ENCODE results near the gene EXOC6B.

The EXOC6B gene

GRCh38 chr2:72208225-72208624 lies 617.6 kb downstream of the EXOC6B start:
- FAIRE-seq = no peak
- TF ChIP-seq SPI1 (IDR thresholded peaks at IDR 0.05; ENCODE audit: low read depth, low read length) (no peak), TAF1 (IDR thresholded peaks at IDR 0.05; ENCODE audit: low read depth, low read length) (no peak), POU2F2 (IDR thresholded peaks at IDR 0.05; ENCODE audit: low read depth, low read length) (no peak), POLR2A (IDR thresholded peaks at IDR 0.05; ENCODE audit: low read depth, low read length) (no peak), POLR2AphosphoS5 (IDR thresholded peaks at IDR 0.05; ENCODE audit: low read depth, low read length) (no peak), PAX5 (IDR thresholded peaks at IDR 0.05; ENCODE audit: insufficient read depth, low read length, severe bottlenecking) (no peak)
- no peak for DNase-seq (ENCODE audit: insufficient read length, low spot score)

DNA sequence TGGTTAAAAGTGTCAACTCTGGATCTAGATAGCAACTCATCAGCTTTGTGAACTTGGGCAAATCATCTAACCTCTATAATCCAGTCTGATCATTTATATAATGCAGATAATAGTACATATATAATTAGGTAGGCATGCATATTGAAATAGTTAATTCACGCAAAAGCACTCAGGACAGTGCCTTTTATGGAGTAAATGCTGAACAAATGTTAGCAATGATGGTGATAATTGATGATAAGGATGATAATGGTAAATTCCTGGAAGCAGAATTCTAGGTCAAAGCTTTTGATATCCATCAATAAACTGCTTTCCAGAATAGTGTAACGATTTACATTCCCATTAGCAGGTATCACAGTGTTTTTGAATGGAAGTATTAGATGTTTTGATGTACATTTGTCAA lies 618.5 kb downstream of the EXOC6B start:
- DNase-seq (ENCODE audit: insufficient read length, low spot score) (no peak), FAIRE-seq (no peak)
- TF ChIP-seq POU2F2 (IDR thresholded peaks at IDR 0.05; ENCODE audit: low read depth, low read length) = no peak
- TF ChIP-seq POLR2A (IDR thresholded peaks at IDR 0.05; ENCODE audit: low read depth, low read length) = no peak
- no peak for TF ChIP-seq SPI1 (IDR thresholded peaks at IDR 0.05; ENCODE audit: low read depth, low read length)
- TF ChIP-seq TAF1 (IDR thresholded peaks at IDR 0.05; ENCODE audit: low read depth, low read length) = no peak
- no peak for TF ChIP-seq PAX5 (IDR thresholded peaks at IDR 0.05; ENCODE audit: insufficient read depth, low read length, severe bottlenecking)
- TF ChIP-seq POLR2AphosphoS5 (IDR thresholded peaks at IDR 0.05; ENCODE audit: low read depth, low read length) = no peak

DNA sequence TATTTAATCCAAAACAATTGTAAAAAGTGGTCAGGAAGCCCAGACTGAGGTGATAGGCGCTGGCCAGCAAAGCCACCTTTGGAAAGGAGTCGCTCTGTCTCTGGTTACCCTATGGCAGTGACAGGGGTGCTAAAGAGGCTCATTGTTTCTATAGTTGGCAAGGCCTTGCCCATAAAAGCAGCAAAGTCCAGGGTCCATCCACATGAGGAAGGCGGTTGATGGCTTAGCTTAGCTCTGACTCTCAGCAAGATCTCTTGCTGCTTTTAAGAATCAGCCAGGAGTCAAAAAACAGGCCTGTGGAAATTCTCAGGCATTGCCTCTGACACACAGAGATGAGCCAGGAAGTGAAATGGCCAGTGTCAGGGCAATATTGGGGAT lies 620.3 kb downstream of the EXOC6B start:
- FAIRE-seq = no peak
- no peak for DNase-seq (ENCODE audit: insufficient read length, low spot score)
- TF ChIP-seq POLR2A (IDR thresholded peaks at IDR 0.05; ENCODE audit: low read depth, low read length) (no peak), TAF1 (IDR thresholded peaks at IDR 0.05; ENCODE audit: low read depth, low read length) (no peak), POLR2AphosphoS5 (IDR thresholded peaks at IDR 0.05; ENCODE audit: low read depth, low read length) (no peak), POU2F2 (IDR thresholded peaks at IDR 0.05; ENCODE audit: low read depth, low read length) (no peak), SPI1 (IDR thresholded peaks at IDR 0.05; ENCODE audit: low read depth, low read length) (no peak), PAX5 (IDR thresholded peaks at IDR 0.05; ENCODE audit: insufficient read depth, low read length, severe bottlenecking) (no peak)

- TF ChIP-seq POLR2A (IDR thresholded peaks at IDR 0.05; ENCODE audit: low read depth, low read length) (no peak), SPI1 (IDR thresholded peaks at IDR 0.05; ENCODE audit: low read depth, low read length) (no peak), POLR2AphosphoS5 (IDR thresholded peaks at IDR 0.05; ENCODE audit: low read depth, low read length) (no peak), PAX5 (IDR thresholded peaks at IDR 0.05; ENCODE audit: insufficient read depth, low read length, severe bottlenecking) (no peak), TAF1 (IDR thresholded peaks at IDR 0.05; ENCODE audit: low read depth, low read length) (no peak), POU2F2 (IDR thresholded peaks at IDR 0.05; ENCODE audit: low read depth, low read length) (no peak)
- FAIRE-seq (no peak), DNase-seq (ENCODE audit: insufficient read length, low spot score) (no peak)
These were observed 620.9 kb downstream of the EXOC6B start for GRCh38 chr2:72204786-72205503.

DNA sequence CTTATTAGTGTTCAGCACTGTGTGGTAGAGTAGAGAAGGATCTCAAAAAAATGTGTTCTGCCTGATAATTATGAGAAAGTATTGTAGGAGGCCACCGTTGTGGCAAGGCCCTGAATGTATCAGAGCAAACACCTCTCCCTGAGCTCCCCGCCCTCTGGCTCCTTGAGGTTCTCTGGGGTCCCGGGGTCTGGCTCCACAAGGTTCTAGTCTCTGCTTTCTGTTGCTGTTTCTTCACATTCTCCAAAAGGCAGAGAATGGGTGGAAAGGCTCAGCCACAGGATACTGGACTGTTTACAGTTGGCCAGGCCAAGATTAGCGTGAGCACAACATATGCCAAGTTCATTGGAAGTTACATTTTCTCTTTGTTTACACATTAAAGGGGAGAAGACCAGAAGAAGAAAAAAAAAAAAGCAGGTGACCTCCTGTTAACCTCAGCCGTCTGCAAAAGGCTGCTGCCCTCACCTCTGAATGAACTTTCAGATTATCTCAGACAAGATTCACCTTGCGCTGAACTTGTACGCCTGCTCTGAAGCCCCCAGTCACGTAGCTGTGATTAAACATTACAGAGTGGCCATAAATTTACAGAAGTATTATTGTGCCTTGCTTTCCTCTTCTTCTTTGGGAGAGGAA lies 621.6 kb downstream of the EXOC6B start:
- DNase-seq (ENCODE audit: insufficient read length, low spot score) (no peak), FAIRE-seq (no peak)
- TF ChIP-seq SPI1 (IDR thresholded peaks at IDR 0.05; ENCODE audit: low read depth, low read length) (no peak), POLR2A (IDR thresholded peaks at IDR 0.05; ENCODE audit: low read depth, low read length) (no peak), POLR2AphosphoS5 (IDR thresholded peaks at IDR 0.05; ENCODE audit: low read depth, low read length) (no peak), TAF1 (IDR thresholded peaks at IDR 0.05; ENCODE audit: low read depth, low read length) (no peak), POU2F2 (IDR thresholded peaks at IDR 0.05; ENCODE audit: low read depth, low read length) (no peak), PAX5 (IDR thresholded peaks at IDR 0.05; ENCODE audit: insufficient read depth, low read length, severe bottlenecking) (no peak)

DNA sequence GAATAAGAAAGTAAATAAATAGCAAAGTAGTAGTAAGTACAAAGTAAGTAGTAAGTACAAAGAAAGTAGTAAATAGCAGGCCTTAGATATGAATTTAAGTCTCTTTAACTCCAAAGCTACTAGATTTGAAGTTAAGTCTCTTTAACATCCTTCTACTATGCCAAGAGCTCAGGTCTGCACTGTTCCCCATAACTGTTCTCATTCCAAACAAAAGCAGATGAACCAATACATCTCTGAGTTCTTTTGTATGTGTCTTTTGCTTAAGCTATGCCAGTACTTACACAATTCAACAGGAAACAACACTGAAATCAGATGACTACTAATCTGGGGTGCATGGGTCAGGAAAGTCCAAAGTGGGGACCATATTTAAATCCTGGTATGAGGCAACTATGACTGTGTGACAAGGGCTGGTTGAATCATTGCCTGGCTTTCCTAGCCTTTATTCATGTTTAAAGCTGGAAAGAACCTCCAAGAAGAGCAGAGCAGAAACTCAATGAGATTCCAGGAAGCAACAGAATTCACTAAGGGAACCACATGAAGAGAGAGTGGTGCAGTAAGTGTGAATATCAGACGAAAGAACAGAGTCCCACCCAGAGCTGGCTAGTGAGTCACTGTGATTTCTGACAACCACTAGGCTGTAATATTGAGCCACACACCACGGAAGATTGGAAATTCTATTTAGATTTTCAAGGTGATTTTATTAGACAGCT lies 627.1 kb downstream of the EXOC6B start:
- FAIRE-seq (no peak), DNase-seq (ENCODE audit: insufficient read length, low spot score) (no peak)
- TF ChIP-seq POU2F2 (IDR thresholded peaks at IDR 0.05; ENCODE audit: low read depth, low read length) = no peak
- no peak for TF ChIP-seq PAX5 (IDR thresholded peaks at IDR 0.05; ENCODE audit: insufficient read depth, low read length, severe bottlenecking)
- TF ChIP-seq POLR2A (IDR thresholded peaks at IDR 0.05; ENCODE audit: low read depth, low read length) = no peak
- TF ChIP-seq POLR2AphosphoS5 (IDR thresholded peaks at IDR 0.05; ENCODE audit: low read depth, low read length) = no peak
- no peak for TF ChIP-seq TAF1 (IDR thresholded peaks at IDR 0.05; ENCODE audit: low read depth, low read length)
- TF ChIP-seq SPI1 (IDR thresholded peaks at IDR 0.05; ENCODE audit: low read depth, low read length) = no peak

GRCh38 chr2:72193723-72194122 lies 632.1 kb downstream of the EXOC6B start:
- no peak for DNase-seq (ENCODE audit: insufficient read length, low spot score)
- TF ChIP-seq POU2F2 (IDR thresholded peaks at IDR 0.05; ENCODE audit: low read depth, low read length) = no peak
- TF ChIP-seq POLR2AphosphoS5 (IDR thresholded peaks at IDR 0.05; ENCODE audit: low read depth, low read length) = no peak
- no peak for TF ChIP-seq POLR2A (IDR thresholded peaks at IDR 0.05; ENCODE audit: low read depth, low read length)
- no peak for TF ChIP-seq TAF1 (IDR thresholded peaks at IDR 0.05; ENCODE audit: low read depth, low read length)
- TF ChIP-seq SPI1 (IDR thresholded peaks at IDR 0.05; ENCODE audit: low read depth, low read length) = no peak
- no peak for TF ChIP-seq PAX5 (IDR thresholded peaks at IDR 0.05; ENCODE audit: insufficient read depth, low read length, severe bottlenecking)
- FAIRE-seq = no peak

GRCh38 chr2:72191441-72191840 lies 634.4 kb downstream of the EXOC6B start:
- FAIRE-seq (no peak), DNase-seq (ENCODE audit: insufficient read length, low spot score) (no peak)
- TF ChIP-seq PAX5 (IDR thresholded peaks at IDR 0.05; ENCODE audit: insufficient read depth, low read length, severe bottlenecking) (no peak), TAF1 (IDR thresholded peaks at IDR 0.05; ENCODE audit: low read depth, low read length) (no peak), SPI1 (IDR thresholded peaks at IDR 0.05; ENCODE audit: low read depth, low read length) (no peak)

DNA sequence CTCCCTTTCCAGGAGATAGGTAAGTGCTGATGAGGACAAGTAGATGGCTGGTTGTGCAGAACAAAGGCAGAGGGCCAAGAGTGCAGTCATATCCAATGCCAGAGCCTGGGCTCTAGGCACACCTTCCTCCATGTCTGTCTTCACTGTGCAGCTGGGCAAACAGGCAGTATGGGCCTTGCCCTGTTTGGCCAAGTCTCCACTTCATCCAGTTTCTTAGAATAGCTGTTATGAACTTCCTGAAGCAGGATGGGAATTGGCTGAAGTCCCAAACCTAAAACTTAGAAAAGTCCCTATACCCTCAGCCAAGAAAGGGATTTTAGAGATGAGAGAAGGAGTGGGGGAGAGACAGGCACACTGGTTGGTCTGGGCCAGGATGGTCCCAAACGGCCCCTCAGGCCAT lies 640.6 kb downstream of the EXOC6B start:
- TF ChIP-seq PAX5 (IDR thresholded peaks at IDR 0.05; ENCODE audit: insufficient read depth, low read length, severe bottlenecking) (no peak), POU2F2 (IDR thresholded peaks at IDR 0.05; ENCODE audit: low read depth, low read length) (no peak), TAF1 (IDR thresholded peaks at IDR 0.05; ENCODE audit: low read depth, low read length) (no peak), POLR2A (IDR thresholded peaks at IDR 0.05; ENCODE audit: low read depth, low read length) (no peak), POLR2AphosphoS5 (IDR thresholded peaks at IDR 0.05; ENCODE audit: low read depth, low read length) (no peak), SPI1 (IDR thresholded peaks at IDR 0.05; ENCODE audit: low read depth, low read length) (no peak)
- DNase-seq (ENCODE audit: insufficient read length, low spot score) (no peak), FAIRE-seq (no peak)

All from GM12891 (cell line).